ENCODE results near the gene NBAS.
A peak's percentile ranks its signal among the peaks of the same experiment; 100 is the strongest.

The NBAS gene

DNA sequence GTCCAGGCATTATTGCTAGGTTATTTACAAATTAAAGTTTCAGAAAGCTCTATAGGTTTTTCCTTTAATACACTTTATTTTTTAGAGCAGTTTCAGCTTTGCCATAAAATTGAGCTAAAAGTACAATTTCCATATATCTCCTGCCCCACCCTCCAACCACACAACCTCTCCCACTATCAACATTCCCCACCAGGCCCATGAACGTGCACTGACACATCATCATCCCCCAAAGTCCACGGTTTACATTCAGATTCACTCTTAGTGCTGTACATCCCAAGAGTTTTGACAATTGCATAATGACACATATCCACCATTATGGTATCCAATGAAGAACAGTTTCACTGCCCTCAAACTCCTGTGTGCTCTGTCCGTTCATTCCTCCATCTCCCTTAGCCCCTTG is 139.4 kb downstream of the NBAS start:
- H3K4me3 ChIP-seq (ENCODE audit: low read depth, low read length): no peak overlapping the region
- no peak for DNase-seq (ENCODE audit: low read depth)

DNA sequence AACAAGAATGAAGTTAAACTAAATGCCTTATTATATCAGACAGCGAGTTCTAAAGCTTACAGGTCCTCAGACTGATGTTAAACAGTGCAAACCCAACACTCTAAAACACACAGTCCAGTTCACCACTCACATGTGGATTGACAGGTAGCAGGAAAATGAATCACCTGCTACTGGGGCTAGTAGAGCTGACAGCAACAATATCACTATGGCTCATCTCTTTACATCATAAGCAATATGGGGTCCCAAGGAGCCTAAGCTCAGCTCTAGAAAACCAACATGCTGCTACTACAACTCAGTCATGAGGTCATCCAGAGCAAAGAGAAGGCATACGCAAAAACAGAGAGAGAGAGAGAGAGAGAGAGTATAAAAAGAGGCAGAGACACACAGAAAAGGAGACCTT is 145.4 kb downstream of the NBAS start:
- TF ChIP-seq POLR2A (IDR thresholded peaks at IDR 0.05; ENCODE audit: extremely low read depth, insufficient read length) (no peak), MYC (IDR thresholded peaks at IDR 0.05; ENCODE audit: low read depth, low read length) (no peak)
- TF ChIP-seq, protein P1, sequence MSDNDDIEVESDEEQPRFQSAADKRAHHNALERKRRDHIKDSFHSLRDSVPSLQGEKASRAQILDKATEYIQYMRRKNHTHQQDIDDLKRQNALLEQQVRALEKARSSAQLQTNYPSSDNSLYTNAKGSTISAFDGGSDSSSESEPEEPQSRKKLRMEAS (IDR thresholded peaks at IDR 0.05; ENCODE audit: low read depth, low read length): no peak
- TF ChIP-seq, protein P2, sequence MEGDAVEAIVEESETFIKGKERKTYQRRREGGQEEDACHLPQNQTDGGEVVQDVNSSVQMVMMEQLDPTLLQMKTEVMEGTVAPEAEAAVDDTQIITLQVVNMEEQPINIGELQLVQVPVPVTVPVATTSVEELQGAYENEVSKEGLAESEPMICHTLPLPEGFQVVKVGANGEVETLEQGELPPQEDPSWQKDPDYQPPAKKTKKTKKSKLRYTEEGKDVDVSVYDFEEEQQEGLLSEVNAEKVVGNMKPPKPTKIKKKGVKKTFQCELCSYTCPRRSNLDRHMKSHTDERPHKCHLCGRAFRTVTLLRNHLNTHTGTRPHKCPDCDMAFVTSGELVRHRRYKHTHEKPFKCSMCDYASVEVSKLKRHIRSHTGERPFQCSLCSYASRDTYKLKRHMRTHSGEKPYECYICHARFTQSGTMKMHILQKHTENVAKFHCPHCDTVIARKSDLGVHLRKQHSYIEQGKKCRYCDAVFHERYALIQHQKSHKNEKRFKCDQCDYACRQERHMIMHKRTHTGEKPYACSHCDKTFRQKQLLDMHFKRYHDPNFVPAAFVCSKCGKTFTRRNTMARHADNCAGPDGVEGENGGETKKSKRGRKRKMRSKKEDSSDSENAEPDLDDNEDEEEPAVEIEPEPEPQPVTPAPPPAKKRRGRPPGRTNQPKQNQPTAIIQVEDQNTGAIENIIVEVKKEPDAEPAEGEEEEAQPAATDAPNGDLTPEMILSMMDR (IDR thresholded peaks at IDR 0.05; ENCODE audit: low read depth, low read length): no peak
- no peak for DNase-seq (ENCODE audit: low read depth)
- no peak overlapping the region for H3K4me3 ChIP-seq (ENCODE audit: low read depth, low read length)

More for the DNA sequence above, 139.4 kb downstream of the NBAS start:
- no peak for TF ChIP-seq MYC (IDR thresholded peaks at IDR 0.05; ENCODE audit: low read depth, low read length)
- TF ChIP-seq, protein P1 (IDR thresholded peaks at IDR 0.05; ENCODE audit: low read depth, low read length): no peak
- TF ChIP-seq, protein P2 (IDR thresholded peaks at IDR 0.05; ENCODE audit: low read depth, low read length): no peak
- no peak for TF ChIP-seq POLR2A (IDR thresholded peaks at IDR 0.05; ENCODE audit: extremely low read depth, insufficient read length)

DNA sequence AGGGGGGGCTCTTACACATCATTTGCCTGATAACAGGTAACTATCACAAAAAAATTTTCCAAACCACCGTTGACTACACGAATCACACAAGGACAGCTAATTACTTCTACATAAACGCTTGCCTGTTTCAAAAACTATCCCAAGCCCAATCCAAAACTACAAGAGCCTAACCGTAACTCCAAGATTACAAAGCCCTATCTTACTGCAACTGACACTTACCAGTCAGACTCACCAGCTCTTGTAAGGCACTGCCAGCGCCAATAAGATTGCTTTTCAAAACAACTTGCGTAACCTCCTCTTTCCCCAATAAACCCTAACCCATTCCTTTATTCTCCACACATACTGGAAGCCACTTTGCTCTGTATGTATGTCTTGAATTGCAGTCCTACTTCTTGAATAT is 148.4 kb downstream of the NBAS start:
- no peak overlapping the region for H3K4me3 ChIP-seq (ENCODE audit: low read depth, low read length)
- DNase-seq (ENCODE audit: low read depth): peak; percentile 29
- TF ChIP-seq, protein P2 (IDR thresholded peaks at IDR 0.05; ENCODE audit: low read depth, low read length): no peak
- TF ChIP-seq POLR2A (IDR thresholded peaks at IDR 0.05; ENCODE audit: extremely low read depth, insufficient read length) (no peak), MYC (IDR thresholded peaks at IDR 0.05; ENCODE audit: low read depth, low read length) (no peak)
- TF ChIP-seq, protein P1 (IDR thresholded peaks at IDR 0.05; ENCODE audit: low read depth, low read length): no peak

DNA sequence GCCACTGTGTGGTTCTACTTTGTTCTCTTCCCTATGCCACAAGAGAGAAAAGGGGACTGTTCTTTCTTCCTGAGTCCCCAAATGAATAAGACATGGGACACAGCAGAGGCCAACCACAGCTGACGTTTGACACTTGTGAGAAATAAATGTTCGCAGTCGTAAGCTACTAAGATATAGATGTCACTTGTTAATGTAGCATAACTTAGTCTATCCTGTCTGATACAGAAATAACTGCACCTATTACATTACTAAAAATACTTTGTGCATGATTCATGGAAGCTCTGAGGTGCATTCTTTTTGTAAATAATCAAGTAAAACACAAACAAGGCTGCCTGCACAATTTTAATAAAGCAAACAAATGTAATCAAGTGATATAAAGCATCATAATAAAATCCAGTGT is 148.8 kb downstream of the NBAS start:
- no peak for DNase-seq (ENCODE audit: low read depth)
- TF ChIP-seq POLR2A (IDR thresholded peaks at IDR 0.05; ENCODE audit: extremely low read depth, insufficient read length) (no peak), MYC (IDR thresholded peaks at IDR 0.05; ENCODE audit: low read depth, low read length) (no peak)
- TF ChIP-seq, protein P1 (IDR thresholded peaks at IDR 0.05; ENCODE audit: low read depth, low read length): no peak
- TF ChIP-seq, protein P2 (IDR thresholded peaks at IDR 0.05; ENCODE audit: low read depth, low read length): no peak
- H3K4me3 ChIP-seq (ENCODE audit: low read depth, low read length): no peak overlapping the region

DNA sequence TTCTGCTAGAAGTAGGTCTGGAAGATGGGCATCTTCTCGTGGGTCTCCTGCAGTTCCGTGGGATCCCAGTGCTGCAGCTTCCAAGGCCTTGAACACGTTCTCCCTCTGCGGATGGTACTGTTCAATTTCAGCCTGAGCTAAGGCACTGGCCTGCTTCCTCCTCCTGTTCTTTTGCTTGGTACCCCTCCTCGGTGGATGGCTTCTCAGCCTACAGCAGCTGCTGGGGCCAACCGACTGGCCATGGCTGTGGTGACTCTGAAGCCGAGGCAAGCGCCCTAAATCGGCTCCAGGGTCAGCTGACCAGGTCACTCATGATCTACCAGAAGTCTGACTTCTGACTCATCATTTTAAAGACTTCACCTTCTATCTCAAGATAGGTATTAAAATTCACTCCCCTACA is 150.2 kb downstream of the NBAS start:
- no peak for DNase-seq (ENCODE audit: low read depth)
- H3K4me3 ChIP-seq (ENCODE audit: low read depth, low read length): no peak overlapping the region
- TF ChIP-seq POLR2A (IDR thresholded peaks at IDR 0.05; ENCODE audit: extremely low read depth, insufficient read length) (no peak), MYC (IDR thresholded peaks at IDR 0.05; ENCODE audit: low read depth, low read length) (no peak)
- TF ChIP-seq, protein P2 (IDR thresholded peaks at IDR 0.05; ENCODE audit: low read depth, low read length): no peak
- TF ChIP-seq, protein P1 (IDR thresholded peaks at IDR 0.05; ENCODE audit: low read depth, low read length): no peak
